Liver (tissue), 3 donors: ENCODE results near the gene CNR2.

Source experiments
- CTCF ChIP-seq: fragments of 150-350 bp; IDR thresholded peaks from 2 replicates; pipeline ENCODE4 v1.5.1; 2017; ENCODE audit warnings: improper control_type of control experiment, low read depth, low read length; ENCODE audit not compliant: missing input control
- GABPA ChIP-seq, 2 donors: IDR thresholded peaks in 1 of 2; conservative IDR thresholded peaks in 1 of 2; 2 replicates each; pipeline ENCODE4 v1.6.1; 2016; ENCODE audit warnings: antibody characterized with exemption in 2 of 2, mild to moderate bottlenecking in 1 of 2, moderate library complexity in 1 of 2
- HNF4G ChIP-seq: IDR thresholded peaks from 2 replicates; pipeline ENCODE4 v1.6.1; 2016; ENCODE audit warnings: antibody characterized with exemption
- MAX ChIP-seq: IDR thresholded peaks from 2 replicates; pipeline ENCODE4 v1.6.1; 2016; ENCODE audit warnings: antibody characterized with exemption
- REST ChIP-seq: IDR thresholded peaks from 2 replicates; pipeline ENCODE4 v1.6.1; 2016; ENCODE audit warnings: antibody characterized with exemption, mild to moderate bottlenecking
- donor health status: healthy.
- donor health status: healthy.

DNA sequence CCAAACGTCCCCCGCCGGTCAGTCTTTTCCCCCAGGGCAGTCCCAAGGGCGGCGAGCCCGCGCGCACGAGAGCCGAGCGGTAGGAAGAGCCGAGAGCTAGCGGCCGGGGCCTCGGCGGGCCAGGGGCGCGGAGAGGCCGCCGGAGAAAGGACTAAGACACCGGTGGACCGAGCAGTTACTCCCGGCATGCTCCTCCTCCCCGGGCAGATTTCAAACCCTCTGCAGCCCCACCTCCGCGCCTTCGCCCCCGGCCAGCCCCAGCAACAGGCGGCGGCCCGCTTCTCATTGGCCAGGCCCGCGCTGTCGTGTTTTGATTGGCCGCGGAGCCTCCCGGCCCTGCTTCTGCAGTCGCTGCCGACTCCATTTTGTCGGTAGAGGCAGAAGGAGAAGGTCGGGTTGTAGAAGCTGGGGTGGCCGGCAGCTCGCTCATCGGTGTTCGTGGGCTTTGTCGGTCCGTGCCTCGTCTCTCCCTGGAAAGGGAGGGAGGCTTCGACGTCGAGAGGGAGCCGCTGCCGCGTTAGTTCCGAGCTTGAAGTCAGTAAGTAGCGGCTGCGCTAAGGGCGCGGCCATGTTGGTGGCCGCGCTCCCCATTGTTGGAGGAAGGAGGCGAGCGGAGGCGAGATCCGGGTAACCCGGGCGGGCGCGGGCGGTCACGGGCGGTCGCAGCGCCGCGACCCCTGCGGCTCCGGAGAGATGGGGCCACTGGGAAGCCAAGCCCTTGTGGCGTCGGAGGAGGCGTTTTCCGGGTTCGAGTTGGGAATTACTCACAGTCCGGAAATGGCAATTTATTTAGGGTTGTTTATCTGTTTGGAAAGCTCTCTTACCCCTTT is 46.5 kb upstream of the CNR2 start, which contains the start of gene PNRC2:
- TF ChIP-seq CTCF (no peak), MAX (peak; percentile 27), GABPA (IDR thresholded peaks at IDR 0.05 in 1 of 2, conservative IDR thresholded peaks at IDR 0.05 in 1 of 2) (no peak), REST (peak; percentile 91), HNF4G (no peak)
